HL-60/S4 treated with retinoic acid at 250 ng/mL for 4 days and 3 days (cell line): ENCODE data around the gene KCNIP4.

Experiments
- in situ Hi-C: fragments of 300-500 bp; cut with MboI; formaldehyde crosslinking; loops from 2 replicates; pipeline ENCODE4 v1.7.0; 2022; ENCODE audit warnings: low sequenced_read_pairs

The KCNIP4 gene

DNA sequence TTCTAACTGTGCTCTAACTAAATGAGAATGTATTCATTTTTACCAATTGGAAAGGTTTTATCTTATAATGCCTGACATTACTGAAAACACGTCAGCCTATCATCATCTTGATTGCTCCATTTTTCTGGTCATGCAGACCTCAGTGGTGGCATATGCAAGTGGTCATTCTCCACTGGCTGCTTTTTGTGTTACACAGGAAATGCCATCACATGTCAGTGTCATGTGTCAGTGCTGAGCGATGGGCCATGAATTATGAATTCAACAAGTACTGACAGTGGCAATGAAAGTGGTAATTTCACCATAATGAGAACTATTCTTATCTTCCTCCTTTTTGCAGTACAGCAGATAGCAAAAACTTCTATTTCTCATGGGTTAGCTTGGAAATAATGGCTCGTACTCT, 1057.8 kb downstream of the KCNIP4 start:
- in situ Hi-C loops, result no loop called here

DNA sequence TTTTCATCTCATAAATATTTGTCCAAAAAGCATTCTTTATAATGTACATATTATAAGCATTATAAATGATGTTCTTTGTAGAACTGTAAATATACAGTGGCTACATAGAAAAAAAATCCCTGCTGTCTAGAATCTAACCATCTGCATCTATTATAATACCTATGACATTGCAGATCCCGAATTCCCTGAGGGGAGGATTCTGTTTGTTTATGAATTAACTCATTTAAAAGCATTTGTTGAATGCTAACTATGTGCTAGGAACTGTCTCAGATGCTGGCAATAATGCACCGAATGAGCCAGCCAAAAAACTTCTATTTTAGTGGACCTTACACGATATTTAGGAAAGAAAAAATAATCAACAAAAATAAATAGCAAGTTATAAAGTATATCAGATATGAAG, 1058.7 kb downstream of the KCNIP4 start:
- in situ Hi-C loops, result no loop called here

DNA sequence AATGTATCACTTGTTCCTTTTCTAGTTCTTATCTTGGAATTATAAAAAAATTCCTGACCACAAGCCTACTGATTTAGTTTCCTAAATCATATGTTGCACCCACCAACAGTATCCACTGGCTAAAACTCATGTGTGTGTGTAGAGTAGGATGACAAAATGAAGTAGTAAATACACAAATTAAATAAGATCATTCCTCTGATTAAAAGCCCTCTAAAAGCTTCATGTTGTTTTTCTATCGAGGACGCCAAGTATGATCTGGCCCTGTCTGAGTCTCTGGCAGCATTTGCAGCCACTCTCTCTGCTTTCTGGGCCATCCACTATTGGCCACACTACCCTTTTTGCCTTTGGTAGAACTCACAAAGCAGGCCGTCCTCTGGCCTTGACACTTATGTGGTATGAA, 1064.9 kb downstream of the KCNIP4 start:
- in situ Hi-C loops, result no loop called here

DNA sequence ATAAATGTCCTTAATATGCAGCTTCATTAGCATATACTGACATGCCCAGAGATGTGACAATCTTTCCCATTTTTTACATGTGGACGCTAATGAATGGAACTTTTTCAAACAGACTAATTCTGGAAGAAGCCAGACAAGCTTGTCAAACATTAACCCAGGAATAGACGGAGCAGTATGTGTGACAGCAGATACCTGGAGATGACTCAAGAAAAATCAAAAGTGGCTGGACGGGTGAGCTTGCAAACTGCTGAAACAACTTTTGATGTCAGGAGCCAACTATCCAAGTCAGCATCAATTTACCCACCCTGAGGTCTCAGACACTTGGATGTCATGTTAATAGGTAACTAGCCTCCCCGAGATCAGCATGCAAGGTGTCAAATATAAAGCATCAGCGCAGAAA, 1065.3 kb downstream of the KCNIP4 start:
- in situ Hi-C loops, result no loop called here

DNA sequence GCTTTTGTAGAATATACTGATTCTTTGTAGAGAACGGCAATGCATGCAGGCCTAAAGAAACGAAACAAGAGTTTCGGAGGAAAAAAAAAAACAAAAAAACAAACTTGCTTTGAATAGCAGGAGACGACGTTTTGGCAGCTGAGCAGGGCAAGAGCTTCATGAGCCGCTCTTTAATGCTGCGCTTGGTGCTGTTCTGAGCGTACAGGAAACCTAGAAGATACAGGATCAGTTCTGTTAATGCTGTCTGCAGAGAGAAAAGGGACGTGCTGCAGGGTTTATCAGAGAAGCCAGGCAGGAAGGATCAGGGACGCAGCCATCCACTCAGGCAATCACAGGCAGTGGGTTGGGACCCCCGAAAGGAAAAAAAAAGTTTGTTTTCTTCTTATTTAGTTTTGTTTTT, 1066.1 kb downstream of the KCNIP4 start:
- in situ Hi-C loops, result no loop called here

DNA sequence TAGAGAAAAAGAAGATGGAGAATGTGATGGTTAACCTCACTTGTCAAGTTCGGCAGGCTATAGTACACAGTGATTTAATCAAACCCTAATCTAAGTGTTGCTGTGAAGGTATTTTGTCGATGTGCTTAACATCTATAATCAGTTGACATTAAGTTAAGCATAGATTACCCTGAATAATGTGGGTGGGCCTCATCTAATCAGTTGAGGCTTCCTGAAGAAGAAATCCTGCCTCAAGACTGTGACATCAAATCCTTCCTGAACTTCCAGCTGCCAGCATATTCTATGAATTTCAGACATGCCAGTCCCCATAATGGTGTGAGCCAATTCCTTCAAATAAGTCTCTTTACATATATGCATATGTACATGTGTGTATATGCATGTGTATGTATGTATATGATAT, 1066.9 kb downstream of the KCNIP4 start:
- in situ Hi-C loops, result no loop called here

DNA sequence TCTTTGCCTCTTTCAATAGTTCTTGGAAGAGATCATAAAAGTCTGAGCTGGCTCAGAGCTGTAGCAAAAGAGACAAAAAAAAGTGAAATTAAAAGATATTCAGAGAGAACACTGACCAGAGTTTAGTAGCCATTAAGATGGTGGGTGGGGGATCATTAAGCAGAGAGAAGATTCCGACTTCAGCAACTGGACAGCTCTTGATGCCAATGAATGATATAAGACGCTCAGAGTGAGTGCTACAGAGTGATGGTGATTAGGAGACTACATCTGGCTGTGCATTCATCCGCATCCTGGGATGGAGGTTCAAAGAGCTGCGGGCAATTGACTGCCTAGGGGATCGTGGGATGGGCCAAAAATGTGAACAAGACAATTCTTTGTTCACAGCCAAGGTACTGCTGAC, 1069.8 kb downstream of the KCNIP4 start:
- in situ Hi-C loops, result no loop called here

DNA sequence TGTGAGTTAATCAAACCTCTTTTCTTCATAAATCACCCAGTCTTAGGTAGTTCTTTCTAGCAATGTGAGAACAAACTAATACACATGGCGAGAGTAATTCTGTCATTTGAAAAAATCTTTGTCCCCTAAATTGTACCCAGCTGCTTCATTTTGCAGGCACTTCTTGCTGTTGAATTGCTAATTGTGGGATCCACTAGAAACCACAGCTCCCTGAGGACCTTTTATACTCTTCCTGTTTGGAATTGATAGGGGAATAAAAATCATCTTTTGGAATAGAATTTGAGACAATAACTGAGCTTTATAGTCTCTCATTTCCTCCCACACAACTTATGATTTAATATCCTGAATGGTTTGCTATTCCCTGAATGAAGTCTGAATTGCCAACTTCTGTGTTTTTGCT, 1078.1 kb downstream of the KCNIP4 start:
- in situ Hi-C loops, result no loop called here

DNA sequence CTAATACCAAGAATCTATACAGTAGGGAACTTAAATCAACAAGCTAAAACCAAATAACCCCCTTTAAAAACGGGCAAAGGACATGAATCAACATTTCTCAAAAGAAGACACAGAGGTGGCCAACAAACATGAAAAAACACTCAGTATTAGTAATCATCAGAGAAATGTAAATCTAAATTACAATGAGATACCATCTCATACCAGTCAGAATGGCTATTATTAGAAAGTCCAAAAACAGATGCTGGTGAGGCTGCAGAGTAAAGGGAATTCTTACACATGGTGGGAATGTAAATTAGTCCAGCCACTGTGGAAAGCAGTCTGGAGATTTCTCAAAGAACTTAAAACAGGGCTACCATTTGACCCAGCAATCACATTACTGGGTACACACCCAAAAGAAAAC, 1080.5 kb downstream of the KCNIP4 start:
- in situ Hi-C loops, result no loop called here

DNA sequence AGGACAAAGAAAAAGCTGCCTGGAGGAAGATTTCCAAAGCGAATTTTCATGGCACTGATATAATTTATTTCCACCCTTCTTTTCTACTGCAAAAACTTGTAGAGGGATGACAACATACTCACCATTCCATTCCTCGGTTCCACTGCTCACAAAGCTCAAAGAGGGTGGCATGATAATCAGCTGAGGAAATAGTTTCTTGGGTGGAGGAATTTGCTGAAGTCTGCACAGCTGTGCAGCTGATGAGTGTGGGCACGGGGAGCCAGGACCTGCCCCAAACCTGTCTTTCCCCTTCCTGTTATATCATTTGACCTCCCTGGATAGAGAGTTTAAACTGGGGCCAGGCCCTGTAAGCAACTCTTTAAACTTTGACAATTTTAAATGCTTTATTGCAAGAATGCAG, 1087.7 kb downstream of the KCNIP4 start:
- in situ Hi-C loops, result no loop called here

DNA sequence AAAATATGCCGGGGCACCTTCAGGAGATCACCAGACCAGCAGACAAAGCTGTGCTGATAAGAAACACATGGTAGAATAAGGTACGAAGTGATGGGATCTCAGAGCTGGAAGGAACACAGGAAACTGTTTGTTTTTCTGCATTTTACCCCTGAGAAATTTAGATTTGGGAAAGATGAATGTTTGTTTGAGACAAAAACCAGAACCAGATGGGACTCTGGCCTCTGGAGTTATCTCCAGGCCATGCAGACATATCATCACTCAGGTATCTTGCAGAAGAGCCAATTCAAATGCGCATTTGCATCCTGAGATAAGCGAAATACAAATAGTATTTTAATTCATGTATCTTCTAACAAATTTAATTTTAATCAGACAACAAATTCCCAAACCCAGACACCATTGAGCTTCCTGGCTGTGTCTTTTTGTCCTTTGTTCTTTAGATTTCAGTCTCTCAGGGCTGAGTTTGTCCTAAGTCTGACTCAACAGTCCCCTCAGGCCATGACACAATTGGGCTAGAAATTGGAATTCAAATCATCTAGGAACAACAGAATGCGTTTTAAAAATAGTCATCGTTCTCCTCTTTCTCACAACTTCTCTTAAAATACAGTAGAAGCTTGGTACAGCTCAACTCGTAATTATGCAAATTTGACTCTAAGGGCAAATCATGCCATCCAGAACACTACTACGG, 1089.3 kb downstream of the KCNIP4 start:
- in situ Hi-C loops, result no loop called here

DNA sequence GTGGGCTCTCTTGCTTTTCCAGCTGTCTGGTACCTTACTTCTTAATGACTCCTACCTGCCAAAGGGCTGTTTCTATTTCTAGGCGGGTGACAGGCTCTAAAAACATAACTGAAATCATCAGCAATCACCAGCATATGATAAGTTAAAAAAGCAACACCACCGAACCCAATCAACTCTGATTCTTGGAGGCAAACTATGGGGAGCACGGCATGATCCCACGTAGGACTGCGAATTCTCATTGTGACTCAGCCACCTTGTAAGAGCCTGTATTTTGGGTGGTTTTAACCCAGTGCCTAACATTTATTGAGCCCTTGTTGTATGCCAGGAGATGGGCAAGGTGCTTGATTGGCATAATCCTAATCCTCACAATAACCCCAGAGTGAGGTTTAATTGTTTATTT, 1091.5 kb downstream of the KCNIP4 start:
- in situ Hi-C loops, result no loop called here

DNA sequence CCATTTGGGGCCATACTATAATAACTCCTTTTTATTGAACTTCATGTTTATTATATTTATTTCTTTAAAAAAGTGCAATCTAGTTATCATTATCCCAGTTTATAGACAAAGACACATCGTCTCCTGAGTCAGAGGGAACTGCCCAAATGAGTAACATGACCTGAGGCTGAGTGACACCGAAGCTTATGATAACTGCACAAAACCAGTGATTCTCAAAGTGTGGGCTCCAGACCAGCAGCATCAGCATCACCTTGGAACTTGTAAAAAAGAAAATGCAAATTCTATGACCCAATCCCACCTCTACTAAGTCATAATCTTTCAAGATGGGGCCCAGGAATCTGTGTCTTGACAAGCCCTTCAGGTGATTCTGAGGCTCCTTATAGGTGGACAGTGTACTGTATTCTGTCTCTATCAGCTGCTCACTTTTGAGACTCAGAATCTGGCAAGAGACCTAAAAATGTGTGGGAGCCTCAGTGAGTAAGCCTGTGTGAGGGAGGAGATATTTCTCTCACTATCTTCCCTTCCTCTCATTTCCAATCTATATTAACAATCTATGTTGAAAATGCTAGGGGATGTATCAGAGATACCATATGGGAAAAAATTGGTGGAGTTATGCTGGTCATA, 1101.3 kb downstream of the KCNIP4 start:
- in situ Hi-C loops, result no loop called here

DNA sequence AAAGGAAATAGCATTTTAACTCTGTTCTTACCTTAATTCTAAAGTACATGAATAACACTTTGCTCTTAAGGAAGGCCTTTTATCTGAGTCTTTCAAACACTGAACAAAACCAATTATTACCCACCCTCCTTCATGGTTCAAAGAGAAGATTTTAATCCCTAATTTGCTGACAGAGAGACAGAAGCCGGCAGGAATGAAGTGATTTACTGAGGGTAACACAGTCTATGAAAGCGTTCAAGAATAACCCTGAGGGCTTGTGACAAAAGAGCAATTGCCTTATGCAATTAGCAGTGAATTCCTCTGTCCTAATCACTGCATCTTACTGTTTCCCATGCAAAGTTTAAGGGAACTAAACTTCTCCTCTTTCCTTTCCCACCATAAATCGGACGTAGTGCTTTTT, 1104.3 kb downstream of the KCNIP4 start:
- in situ Hi-C loops, result no loop called here

DNA sequence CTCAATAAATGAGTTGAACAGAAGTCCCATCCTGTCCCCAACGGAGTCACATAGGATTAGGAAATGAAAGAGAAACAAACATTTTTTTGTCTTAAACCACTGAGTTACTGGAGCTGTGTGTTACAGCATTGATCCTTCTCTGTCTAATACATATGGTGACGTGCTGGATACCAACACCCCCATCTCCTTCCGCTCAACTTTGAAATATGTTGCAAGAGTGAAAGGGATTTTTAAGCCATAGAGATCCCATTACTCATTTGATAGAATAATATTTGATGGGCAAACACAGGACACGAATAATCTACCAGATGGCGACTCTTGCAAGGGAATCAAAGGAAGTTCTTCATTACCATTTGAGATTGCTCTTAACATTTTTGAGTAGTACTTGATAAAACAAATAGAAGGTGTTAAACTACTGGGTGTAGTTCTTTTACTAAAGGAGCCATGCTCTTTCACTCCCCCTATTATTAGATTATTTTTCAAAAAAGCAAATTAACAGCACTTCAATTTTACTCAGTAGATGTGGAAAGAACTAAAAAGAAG, 1107.9 kb downstream of the KCNIP4 start:
- in situ Hi-C loops, result no loop called here

DNA sequence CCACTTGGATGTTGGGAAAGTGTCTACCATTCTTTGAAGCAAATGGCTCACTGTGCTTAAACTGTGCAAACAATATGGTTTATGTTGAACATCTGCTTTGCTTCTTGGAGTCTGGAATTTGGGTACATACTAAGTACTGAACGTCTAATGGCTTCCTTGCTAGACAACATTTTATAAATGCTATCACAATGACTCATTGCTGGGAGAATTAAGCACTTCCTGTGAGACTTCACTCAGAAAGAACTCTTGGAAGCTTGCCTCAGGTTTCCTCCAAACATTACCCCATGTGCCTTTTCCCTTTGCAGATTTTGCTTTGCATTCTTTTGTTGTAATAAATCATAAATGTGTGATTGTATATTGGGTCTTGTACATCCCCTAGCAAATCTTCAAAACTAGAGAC, 1108.6 kb downstream of the KCNIP4 start:
- in situ Hi-C loops, result no loop called here

DNA sequence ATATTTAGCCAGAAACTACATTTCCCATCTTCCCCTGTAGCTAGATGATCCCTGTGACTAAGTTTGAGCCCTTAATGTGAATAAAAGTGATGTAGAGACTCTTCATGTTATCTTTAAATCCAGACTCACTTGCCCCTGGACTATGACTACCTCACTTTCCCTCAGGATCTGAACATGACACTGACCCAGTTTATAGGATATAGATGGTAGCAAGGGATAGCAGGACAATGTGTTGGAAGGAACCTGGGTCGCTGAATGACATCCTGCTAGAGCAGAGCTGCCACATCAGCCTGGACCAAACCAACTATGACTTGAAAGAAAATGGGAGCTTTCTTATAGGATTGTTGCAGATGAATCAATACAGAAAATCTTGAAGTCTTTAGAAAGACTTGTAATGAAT, 1110.1 kb downstream of the KCNIP4 start:
- in situ Hi-C loops, result no loop called here

DNA sequence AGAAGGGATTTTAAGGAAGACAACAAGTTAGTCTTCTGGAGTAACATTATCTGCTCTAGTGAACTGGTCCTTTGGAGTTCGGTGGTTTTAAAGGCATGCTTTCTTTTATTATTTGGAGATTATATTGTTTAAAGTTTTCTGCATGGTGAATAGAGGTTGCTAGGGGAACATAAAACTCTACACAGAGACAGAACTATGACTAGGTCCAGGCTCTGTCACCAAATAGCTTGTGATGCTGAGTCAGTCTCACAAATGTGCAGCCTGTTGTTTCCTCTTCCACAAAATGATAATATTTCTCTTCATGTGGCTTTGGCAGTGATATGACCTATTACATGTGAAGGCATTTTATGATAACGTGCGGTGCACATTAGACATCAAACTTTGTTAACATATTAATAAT, 1115.7 kb downstream of the KCNIP4 start:
- in situ Hi-C loops, result no loop called here

DNA sequence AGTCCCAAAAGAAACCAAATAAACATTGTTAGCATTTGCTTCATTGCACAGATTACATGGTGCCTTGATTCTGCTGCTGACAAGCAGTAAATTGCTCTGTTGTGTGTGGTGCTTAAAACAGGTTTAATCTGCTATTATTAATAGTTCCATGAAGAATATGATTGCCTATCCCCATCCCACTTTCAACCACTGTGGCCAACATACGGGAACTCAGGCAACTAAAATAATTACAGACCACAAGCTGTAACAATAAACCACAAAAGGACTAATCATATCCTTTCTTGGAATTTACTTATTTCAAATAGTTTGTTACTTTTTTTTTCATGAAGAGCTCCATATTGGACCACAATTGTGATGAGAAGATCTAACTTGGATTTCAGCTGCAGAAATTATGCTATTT, 1116.8 kb downstream of the KCNIP4 start:
- in situ Hi-C loops, result no loop called here

DNA sequence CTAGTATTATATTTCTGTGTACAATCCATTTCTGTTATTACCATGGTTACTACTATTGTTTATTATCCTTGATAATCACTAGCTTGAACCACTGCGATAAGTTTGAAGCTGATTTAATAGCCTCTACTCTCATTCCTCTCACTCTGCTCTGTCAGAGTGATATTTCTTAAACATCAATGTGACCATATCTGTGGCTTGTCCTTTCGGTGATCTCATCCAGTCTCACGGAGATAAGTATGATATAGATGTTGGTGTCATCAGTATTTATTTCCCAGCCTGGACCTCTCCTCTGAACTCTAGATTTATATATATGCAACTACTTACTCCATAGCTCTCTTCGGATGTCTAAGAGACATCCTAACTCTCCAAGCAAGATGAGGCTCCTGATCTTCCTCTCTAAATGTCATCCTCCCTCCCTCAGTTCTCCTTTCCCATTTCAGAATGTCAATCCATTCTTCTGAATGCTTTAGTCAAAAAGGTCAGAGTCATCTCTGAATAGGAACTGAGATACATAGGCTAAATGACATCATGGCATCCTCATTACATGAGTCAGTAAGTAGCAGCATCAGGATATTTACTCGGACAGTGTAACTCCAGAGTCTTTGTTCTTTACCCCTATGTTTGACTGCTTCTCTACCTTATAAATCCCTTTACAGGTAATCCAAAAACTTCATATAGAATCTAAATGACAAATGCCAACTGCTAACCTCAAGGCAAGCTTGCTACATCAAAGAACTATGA, 1118.8 kb downstream of the KCNIP4 start:
- in situ Hi-C loops, result no loop called here

DNA sequence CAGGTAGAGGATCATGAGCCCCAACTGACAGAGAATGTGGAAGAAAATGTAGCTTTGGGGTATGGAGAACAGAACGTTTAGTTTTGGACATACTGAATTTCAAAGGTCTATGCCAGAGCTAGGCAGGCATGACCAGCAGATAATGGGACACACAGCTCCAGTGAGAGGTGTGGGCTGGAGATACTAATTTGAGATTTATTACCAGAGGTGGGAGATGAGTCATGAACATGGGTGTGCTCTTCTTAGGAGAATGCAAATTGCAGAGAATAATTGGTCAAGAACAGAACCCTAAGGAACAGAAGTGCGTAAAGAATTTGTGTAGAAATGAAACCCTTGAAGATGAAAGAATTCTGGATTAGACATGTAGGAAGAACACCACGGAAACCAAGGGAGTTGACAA, 1123.1 kb downstream of the KCNIP4 start:
- in situ Hi-C loops, result no loop called here

DNA sequence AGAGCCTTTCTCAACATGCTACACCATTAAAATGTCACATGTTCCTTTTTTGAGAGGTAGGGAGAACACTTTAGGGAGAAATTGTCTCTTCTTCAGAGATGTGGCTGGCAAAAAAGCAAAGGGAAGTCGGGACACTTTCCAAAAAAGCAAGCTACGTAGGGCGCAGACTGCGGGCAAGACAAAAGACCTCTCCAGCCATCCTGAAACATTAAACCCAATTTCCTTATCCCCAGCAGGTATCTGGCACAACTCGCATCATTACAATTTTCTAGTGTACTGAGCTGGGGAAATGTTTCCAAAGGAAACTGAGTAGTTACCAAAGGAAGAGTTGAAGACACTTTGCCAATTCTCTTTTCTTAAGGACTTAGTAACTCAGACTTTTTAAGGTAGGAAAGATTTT, 1132.3 kb downstream of the KCNIP4 start:
- in situ Hi-C loops, result no loop called here
